Left lung (tissue), 10 donors: Measurements from ENCODE around the gene C19orf38. TPM values are rescaled to one million over a fixed set of nuclear protein-coding genes. Genes with fewer than 3 reads are reported as not detected.

ENCODE experiments used
- ATAC-seq: fragments of 200-7000 bp; cut with Tn5 transposase; one replicate; pipeline ENCODE4 v1.9.1; 2020; ENCODE audit warnings: moderate library complexity
- DNase-seq, 4 donors: peaks; one replicate each; pipeline ENCODE4 v3.0.0-alpha.2; 2013 to 2020
- H3K27ac ChIP-seq, 2 donors: fragments of 200-600 bp; sonication (generic) in 1 of 2; one replicate each; pipeline versions ENCODE4 v1.5.0 to v1.8.0; 2020 to 2021
- H3K27me3 ChIP-seq, 2 donors: fragments of 200-600 bp; sonication (generic) in 1 of 2; one replicate each; pipeline versions ENCODE4 v1.5.0 to v1.8.0; 2020 to 2021
- H3K36me3 ChIP-seq, 2 donors: fragments of 200-600 bp; sonication (generic) in 1 of 2; one replicate each; pipeline versions ENCODE4 v1.5.0 to v1.8.0; 2020 to 2021
- H3K4me1 ChIP-seq, 2 donors: fragments of 200-600 bp; one replicate each; pipeline ENCODE4 v1.8.0; 2021
- H3K4me3 ChIP-seq, 2 donors: fragments of 200-600 bp; sonication (generic) in 1 of 2; one replicate each; pipeline versions ENCODE4 v1.5.0 to v1.8.0; 2020 to 2021; ENCODE audit warnings: mild to moderate bottlenecking in 1 of 2
- H3K9me3 ChIP-seq, 2 donors: fragments of 200-600 bp; sonication (generic) in 1 of 2; one replicate each; pipeline versions ENCODE4 v1.5.0 to v1.8.0; 2020 to 2021
- CTCF ChIP-seq, 2 donors: fragments of 200-600 bp; sonication (generic) in 1 of 2; IDR thresholded peaks; one replicate each; pipeline versions ENCODE4 v1.5.0 to v1.8.0; 2021; ENCODE audit warnings: antibody characterized with exemption in 2 of 2
- intact Hi-C, 2 donors: fragments of 100-400 bp; cut with DNase I; formaldehyde crosslinking; loops; one replicate each; pipeline versions ENCODE4 v1.11.2 to v1.14.2; 2022
- polyA plus RNA-seq, 6 donors: library from polyadenylated mRNA; unstranded; fragments of 120-200 nt; gene quantifications; one replicate each; pipeline ENCODE4 v1.2.1, GENCODE V29; 2013; ENCODE audit not compliant: insufficient read length in 6 of 6
- total RNA-seq, 2 donors: library from RNA; stranded (reverse); fragmentation: NEBNext Ultra II Directional; extraction: Animal tissue kit (Norgen Biotek cat#: 25700); gene quantifications; one replicate each; pipeline ENCODE4 v1.2.1, GENCODE V29; 2021
- donor health status: DM: no; HTN: yes; CAD: no.
- donor health status: DM: no; HTN: no; CAD: no.

Gene C19orf38
- total and polyA plus RNA-seq, 8 donors: 2.8 to 11.8 (median 4.1) TPM

DNA sequence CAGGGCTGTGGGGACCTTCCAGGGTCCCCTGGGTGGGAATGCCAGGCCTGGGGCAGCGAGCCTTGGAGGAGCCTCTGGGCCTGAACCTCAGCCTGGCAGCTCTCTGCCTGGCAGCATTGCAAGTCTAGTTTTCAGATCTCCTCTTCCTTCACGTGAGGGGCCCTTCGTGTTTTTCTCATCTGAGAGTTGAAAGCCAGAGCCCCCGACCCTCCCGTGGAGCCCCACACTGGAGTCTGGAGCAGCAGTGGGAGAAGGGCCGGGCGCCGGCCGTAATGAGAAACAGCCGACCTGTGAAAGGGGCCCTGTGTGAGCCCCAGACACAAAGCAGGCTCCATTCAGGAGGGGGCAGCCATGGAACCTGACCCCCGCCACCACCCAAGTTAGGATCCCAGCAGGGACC is 31.5 kb upstream of the C19orf38 start:
- no peak for TF ChIP-seq CTCF (IDR thresholded peaks at IDR 0.05)
- Histone ChIP-seq H3K4me1 (peaks cover 0 to 40% of the 10 kb centered on the region in 2 donors), H3K27me3 (no peaks in the 10 kb centered on the region), H3K36me3 (peaks cover 0 to 99% of the 10 kb centered on the region in 2 donors), H3K4me3 (peak overlapping the region; percentile 29 to 35), H3K9me3 (no peaks in the 10 kb centered on the region), H3K27ac (peak overlapping the region; percentile 14 to 80)
- ATAC-seq (no peak), DNase-seq (peak in 1 of 4 donors; percentile 71)
- intact Hi-C loops: no loop called here

DNA sequence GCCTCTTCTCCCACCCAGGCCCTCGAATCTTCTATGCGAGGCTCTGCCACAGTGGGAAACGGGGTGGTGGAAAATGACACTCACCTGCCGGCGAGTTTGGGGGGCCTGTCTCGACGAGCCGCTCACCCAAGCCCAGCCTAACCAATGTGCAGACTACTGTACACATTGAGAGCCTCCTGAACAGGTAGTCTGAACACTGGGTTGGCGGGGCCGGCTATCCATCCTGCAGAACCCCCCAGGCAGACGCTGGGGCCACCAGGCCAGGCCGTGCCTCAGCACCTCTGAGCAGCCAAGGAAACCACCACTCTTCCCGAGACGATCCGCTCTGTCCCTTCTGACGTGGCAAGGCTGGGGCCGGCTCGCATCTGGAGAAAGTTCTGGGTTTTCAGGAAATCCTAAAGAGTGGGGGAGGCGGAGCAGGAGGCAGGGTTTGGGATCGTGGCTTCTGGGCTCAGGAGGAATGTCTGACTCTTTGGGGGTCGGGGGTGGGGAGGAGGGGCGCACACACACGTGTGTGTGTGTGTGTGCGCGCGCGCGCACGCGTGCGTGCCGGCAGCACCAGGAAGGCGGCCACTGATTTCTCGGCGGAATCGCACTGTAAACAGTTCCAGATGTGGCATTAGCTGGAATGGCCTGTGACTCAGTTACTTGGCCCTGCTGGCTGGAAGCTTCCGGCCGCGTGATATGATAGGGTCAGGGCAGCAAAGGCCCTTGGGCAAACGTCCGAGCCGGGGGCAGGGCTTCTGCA is 30.8 kb upstream of the C19orf38 start:
- Histone ChIP-seq H3K36me3 (peaks cover 0 to 99% of the 10 kb centered on the region in 2 donors), H3K4me3 (peak overlapping the region; percentile 29 to 35), H3K9me3 (no peaks in the 10 kb centered on the region), H3K27ac (peak overlapping the region; percentile 37 to 80), H3K27me3 (no peaks in the 10 kb centered on the region), H3K4me1 (peaks cover 0 to 32% of the 10 kb centered on the region in 2 donors)
- intact Hi-C loops: no loop called here
- TF ChIP-seq CTCF (IDR thresholded peaks at IDR 0.05): no peak
- ATAC-seq (peak; percentile 40), DNase-seq (peak; percentile 44 to 66 (median 60))

GRCh38 chr19:10818301-10819123 is 29.7 kb upstream of the C19orf38 start:
- peak in 1 of 4 donors; percentile 55 for DNase-seq
- Histone ChIP-seq H3K27ac (peak overlapping the region; percentile 37 to 65), H3K36me3 (peaks cover 0 to 99% of the 10 kb centered on the region in 2 donors), H3K4me3 (no peak overlapping the region), H3K9me3 (no peaks in the 10 kb centered on the region), H3K4me1 (peaks cover 0 to 22% of the 10 kb centered on the region in 2 donors), H3K27me3 (no peaks in the 10 kb centered on the region)
- no peak for TF ChIP-seq CTCF (IDR thresholded peaks at IDR 0.05)
- no peak for ATAC-seq
- intact Hi-C loops: no loop called here

DNA sequence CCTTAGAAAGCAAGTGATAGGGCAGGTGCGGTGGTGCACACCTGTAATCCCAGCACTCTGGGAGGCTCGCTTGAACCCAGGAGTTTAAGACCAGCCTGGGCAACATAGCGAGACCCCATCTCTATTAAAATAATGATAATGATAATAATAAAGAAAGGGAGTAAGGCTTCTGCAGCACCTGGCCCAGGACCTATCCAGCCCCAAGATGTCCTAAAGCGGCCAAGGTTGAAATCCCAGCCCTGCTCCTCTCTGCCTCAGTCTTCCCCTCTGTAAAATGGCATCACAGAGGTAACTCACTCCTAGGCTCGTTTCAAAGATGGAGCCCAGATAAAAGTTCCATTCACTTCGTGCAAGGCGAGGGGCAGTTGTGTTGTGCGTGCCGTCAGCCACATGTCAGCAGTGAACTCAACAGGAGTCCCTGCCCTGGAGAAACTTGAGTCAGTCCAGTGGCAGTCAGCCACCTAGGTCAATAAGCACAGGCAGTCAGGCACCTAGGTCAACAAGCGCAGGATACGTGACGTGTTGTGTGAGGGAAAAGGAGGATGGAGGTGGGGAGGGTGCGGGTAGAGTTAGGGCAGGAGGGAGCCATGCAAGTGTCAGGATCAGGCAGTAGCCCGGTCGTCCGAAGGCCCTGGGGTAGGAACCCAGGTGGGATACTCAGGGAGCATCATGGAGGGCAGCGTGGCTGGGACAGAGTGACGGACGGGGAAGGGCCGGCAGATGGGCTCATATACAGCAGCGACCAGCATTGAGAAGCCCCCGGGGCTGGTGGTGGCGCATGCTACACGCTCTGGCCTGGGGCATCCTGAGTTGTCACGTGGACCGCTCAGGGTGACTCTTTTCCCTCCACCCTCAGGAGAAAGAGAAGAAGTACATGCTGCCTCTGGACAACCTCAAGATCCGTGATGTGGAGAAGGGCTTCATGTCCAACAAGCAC is 28.8 kb upstream of the C19orf38 start:
- intact Hi-C loops: no loop called here
- no peaks in the 10 kb centered on the region for H3K9me3 ChIP-seq
- ATAC-seq: no peak
- no peaks in the 10 kb centered on the region for H3K27me3 ChIP-seq
- no peak for TF ChIP-seq CTCF (IDR thresholded peaks at IDR 0.05)
- peaks cover 3 to 99% of the 10 kb centered on the region in 2 donors for H3K36me3 ChIP-seq
- H3K27ac ChIP-seq: no peak overlapping the region
- no peak overlapping the region for H3K4me3 ChIP-seq
- H3K4me1 ChIP-seq: peaks cover 0 to 13% of the 10 kb centered on the region in 2 donors
- DNase-seq: peak in 1 of 4 donors; percentile 65
